Measurements from ENCODE around the gene OVCH1. TPM values are rescaled to one million over a fixed set of nuclear protein-coding genes. Genes with fewer than 3 reads are reported as not detected.

OVCH1 gene
- total and polyA plus RNA-seq, 9 of the 15 experiments (the other 6 are each of a cell fraction or from before 2014, with no cell fraction given): not detected

- Histone ChIP-seq H4K20me1 (replicated peaks; ENCODE audit: control insufficient read depth, insufficient read depth, low read length) (no peaks in the 10 kb centered on the region; the same call in 1 of the 2 replicates), H3K9ac (ENCODE audit: insufficient read depth in 1 of 2, low read depth in 2 of 2, low read length in 2 of 2) (no peak overlapping the region), H3K27ac (ENCODE audit: extremely low read depth, low read depth, low read length) (no peak overlapping the region), H3K79me2 (ENCODE audit: control insufficient read depth, insufficient read depth, low read length) (no peaks in the 10 kb centered on the region), H3K4me3 (no peak overlapping the region), H2AFZ (ENCODE audit: low read depth, low read length) (no peak overlapping the region), H3K27me3 (ENCODE audit: control insufficient read depth in 2 of 2, insufficient read depth in 2 of 2, low read length in 2 of 2) (peaks cover 4 to 17% of the 10 kb centered on the region in 2 experiments; a peak in 2 of 5 replicates), H3K36me3 (ENCODE audit: control insufficient read depth, insufficient read depth, low read length) (no peaks in the 10 kb centered on the region), H3K9me3 (replicated peaks; ENCODE audit: control insufficient read depth, insufficient read depth, low read depth, low read length) (no peaks in the 10 kb centered on the region), H3K4me2 (ENCODE audit: insufficient read depth, low read length) (no peak overlapping the region), H3K9me1 (ENCODE audit: control insufficient read depth, insufficient read depth, low read length) (no peaks in the 10 kb centered on the region), H3K4me1 (replicated peaks in 1 of 2; ENCODE audit: control insufficient read depth in 2 of 2, insufficient read depth in 2 of 2, low read length in 2 of 2) (no peaks in the 10 kb centered on the region)
- no peak for FAIRE-seq
- CTCF ChIA-PET (ENCODE audit: low intra/inter-chr PET ratio): no interaction called here
- in situ Hi-C loops (cut with MboI) (no loop called here), intact Hi-C loops (cut with micrococcal nuclease) (no loop called here)
- ATAC-seq: no peak
- no TSS peak for BruUV-seq (replicated peaks)
- DNase-seq (ENCODE audit: extremely low read depth in 1 of 4, low spot score in 3 of 4): no peak
- 3% methylated on average over 3 of the region's 3 CpGs for WGBS (ENCODE audit: insufficient coverage, low coverage, missing lambda C conversion rate)
- POLR2A ChIA-PET: no interaction called here
- no peak for TF ChIP-seq MIER1 (IDR thresholded peaks at IDR 0.05; ENCODE audit: low read depth)
- no peak for TF ChIP-seq FOXK2 (conservative IDR thresholded peaks at IDR 0.05 in 1 of 2, IDR thresholded peaks at IDR 0.05 in 1 of 2; ENCODE audit: low read depth in 2 of 2)
- no peak for TF ChIP-seq ATF3 (IDR thresholded peaks at IDR 0.05)
- no peak for TF ChIP-seq ATF3 (CRISPR knock-in tag; conservative IDR thresholded peaks at IDR 0.05)
- no peak for TF ChIP-seq ZBTB11 (CRISPR knock-in tag; IDR thresholded peaks at IDR 0.05)
- TF ChIP-seq ZNF77 (CRISPR knock-in tag; IDR thresholded peaks at IDR 0.05): no peak
- no peak for TF ChIP-seq SMARCE1 (IDR thresholded peaks at IDR 0.05)
- TF ChIP-seq MTA2 (IDR thresholded peaks at IDR 0.05; ENCODE audit: low read depth): no peak
- TF ChIP-seq ZBTB34 (CRISPR knock-in tag; IDR thresholded peaks at IDR 0.05): no peak
These were observed 1.7 kb upstream of the OVCH1 start for GRCh38 chr12:29499235-29499634.

Data from K562 (cell line).